ENCODE results near the gene IDH3G.

The IDH3G gene

DNA sequence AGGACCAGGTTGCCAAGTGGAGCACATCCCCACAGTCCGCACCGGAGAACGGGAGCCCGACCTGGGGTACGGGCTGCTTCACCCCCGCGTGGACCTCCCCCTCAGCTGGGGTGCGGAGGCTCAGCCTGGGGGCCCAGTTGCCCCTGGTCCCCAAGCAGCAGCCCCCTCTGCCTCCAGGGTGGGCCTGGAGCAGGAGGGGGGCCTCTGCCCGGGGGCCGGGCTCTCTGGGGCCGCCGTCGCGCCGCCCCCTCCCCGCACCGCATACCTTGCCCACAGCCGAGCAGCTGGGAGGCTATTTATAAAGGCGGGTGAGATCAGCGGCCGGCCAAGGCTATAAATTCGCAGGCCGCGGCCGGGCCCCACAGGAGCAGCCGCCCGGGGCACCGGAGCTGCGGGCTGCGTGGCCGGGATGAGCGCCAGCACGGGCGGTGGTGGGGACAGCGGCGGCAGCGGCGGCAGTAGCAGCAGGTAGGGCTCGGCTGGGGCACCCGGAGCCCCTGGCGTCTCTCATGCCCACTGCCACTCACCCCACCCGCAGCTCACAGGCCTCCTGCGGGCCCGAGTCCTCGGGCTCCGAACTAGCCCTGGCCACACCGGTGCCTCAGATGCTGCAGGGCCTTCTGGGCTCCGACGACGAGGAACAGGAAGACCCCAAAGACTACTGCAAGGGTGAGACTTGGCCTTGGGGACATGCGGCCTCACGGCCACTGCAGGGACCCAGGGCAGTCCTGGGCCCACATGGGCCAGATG is 13.3 kb downstream of the IDH3G start, which contains the start of gene SRPK3:
TSS of gene SRPK3 (plus strand) at position 364 of the 750 bp plus-strand sequence. CDS start at position 410, 46 bp downstream.
- DNase-seq (ENCODE audit: low spot score in 2 of 2) (no peak), ATAC-seq (replicated peaks; ENCODE audit: extremely low read depth, poor library complexity, severe bottlenecking) (no peak)
- Mint-ChIP-seq H3K36me3 (ENCODE audit: insufficient read depth) (peaks cover 2% of the 10 kb centered on the region), H3K27ac (ENCODE audit: low read depth) (no peak within 1 kb of the TSS), H3K9me3 (no peaks in the 10 kb centered on the region), H3K4me3 (no peak within 1 kb of the TSS), H3K27me3 (peaks cover 10% of the 10 kb centered on the region), H3K4me1 (peaks cover 9% of the 10 kb centered on the region)

DNA sequence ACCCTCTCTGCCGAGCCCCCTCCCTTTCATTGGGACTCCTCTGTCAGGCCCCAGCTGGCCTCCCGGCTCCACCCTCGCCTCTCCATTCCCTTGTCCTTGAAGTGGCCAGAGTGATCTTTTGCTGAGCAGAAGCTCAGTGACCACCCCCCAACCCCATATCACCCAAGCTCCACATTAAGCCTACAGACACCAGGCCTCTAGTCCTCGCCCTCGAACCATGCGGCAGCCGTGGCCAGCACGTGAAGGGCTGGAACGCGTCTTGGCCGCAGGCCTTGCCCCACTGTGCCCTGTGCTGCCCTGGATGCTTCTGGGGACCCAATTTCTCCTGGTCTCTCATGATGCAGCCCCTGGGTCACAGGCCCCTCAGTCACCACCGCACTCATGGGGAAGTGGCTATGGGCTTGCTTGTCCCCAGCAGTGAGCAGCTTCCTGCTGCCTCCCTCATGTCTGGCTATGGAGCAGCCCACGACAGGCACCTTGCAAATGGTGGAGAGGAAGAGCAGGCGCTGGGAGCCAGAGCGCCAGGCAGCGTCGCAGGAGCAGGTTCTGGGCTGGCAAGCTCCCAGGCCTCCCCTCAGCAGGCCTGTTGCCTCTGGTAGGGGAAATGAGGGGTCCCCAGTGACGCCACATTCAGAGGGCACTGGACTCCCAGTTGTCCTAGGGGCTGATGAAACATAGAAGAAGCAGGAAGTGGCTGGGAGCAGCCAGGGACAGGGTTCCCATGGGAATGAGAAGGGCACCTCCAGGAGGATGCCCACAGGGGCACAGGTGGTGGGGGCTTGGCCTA is 14.1 kb downstream of the IDH3G start:
- ATAC-seq (replicated peaks; ENCODE audit: extremely low read depth, poor library complexity, severe bottlenecking), result no peak
- no peak overlapping the region for H3K4me3 Mint-ChIP-seq
- peaks cover 2% of the 10 kb centered on the region for H3K36me3 Mint-ChIP-seq (ENCODE audit: insufficient read depth)
- peaks cover 9% of the 10 kb centered on the region for H3K4me1 Mint-ChIP-seq
- peaks cover 10% of the 10 kb centered on the region for H3K27me3 Mint-ChIP-seq
- H3K27ac Mint-ChIP-seq (ENCODE audit: low read depth), result no peak overlapping the region
- no peak for DNase-seq (ENCODE audit: low spot score in 2 of 2)
- H3K9me3 Mint-ChIP-seq, result no peaks in the 10 kb centered on the region

DNA sequence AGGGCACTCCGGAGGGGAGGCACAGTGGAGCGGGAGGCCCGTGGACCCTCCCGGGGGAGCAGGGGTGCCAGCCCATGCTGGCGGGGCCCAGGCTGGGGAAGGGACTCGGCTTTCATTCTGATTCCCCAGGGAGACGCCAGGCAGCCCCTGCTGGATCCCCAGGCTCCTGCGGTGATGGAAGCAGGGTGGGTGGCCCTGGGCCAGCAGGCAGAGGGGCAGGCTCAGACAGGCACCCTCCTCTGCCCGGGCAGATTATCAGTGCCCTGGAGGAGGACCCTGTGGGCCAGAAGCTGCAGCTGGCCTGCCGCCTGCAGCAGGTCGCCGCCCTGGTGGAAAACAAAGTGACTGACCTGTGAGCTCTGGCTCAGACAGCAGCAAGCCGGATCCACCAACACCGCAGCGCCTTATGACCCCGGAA is 15.5 kb downstream of the IDH3G start:
- no peaks in the 10 kb centered on the region for H3K36me3 Mint-ChIP-seq (ENCODE audit: insufficient read depth)
- H3K4me3 Mint-ChIP-seq, result no peak overlapping the region
- H3K4me1 Mint-ChIP-seq, result peaks cover 9% of the 10 kb centered on the region
- ATAC-seq (replicated peaks; ENCODE audit: extremely low read depth, poor library complexity, severe bottlenecking) (no peak), DNase-seq (ENCODE audit: low spot score in 2 of 2) (no peak)
- H3K27ac Mint-ChIP-seq (ENCODE audit: low read depth), result no peak overlapping the region
- H3K9me3 Mint-ChIP-seq, result no peaks in the 10 kb centered on the region
- peaks cover 10% of the 10 kb centered on the region for H3K27me3 Mint-ChIP-seq

DNA sequence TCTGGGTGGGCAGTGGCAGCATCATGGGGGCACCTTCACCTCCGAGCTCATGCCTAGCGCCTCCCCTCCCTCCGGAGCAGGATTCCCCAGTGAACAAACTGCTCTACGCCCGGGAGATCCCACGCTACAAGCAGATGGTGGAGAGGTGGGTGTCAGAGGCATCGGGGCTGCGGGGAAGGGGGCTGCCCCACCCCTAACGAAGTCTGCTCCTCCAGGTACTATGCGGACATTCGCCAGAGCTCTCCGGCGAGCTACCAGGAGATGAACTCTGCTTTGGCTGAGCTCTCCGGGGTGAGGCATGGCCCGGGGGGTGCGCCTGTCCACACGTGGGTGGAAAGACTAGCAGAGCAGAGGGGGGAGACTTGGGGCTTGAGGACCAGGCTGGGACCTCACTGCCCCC is 16.0 kb downstream of the IDH3G start:
- DNase-seq (ENCODE audit: low spot score in 2 of 2), result no peak
- no peaks in the 10 kb centered on the region for H3K36me3 Mint-ChIP-seq (ENCODE audit: insufficient read depth)
- ATAC-seq (replicated peaks; ENCODE audit: extremely low read depth, poor library complexity, severe bottlenecking), result no peak
- H3K4me3 Mint-ChIP-seq, result no peak overlapping the region
- no peak overlapping the region for H3K27ac Mint-ChIP-seq (ENCODE audit: low read depth)
- no peaks in the 10 kb centered on the region for H3K9me3 Mint-ChIP-seq
- peaks cover 10% of the 10 kb centered on the region for H3K27me3 Mint-ChIP-seq
- H3K4me1 Mint-ChIP-seq, result peaks cover 9% of the 10 kb centered on the region

DNA sequence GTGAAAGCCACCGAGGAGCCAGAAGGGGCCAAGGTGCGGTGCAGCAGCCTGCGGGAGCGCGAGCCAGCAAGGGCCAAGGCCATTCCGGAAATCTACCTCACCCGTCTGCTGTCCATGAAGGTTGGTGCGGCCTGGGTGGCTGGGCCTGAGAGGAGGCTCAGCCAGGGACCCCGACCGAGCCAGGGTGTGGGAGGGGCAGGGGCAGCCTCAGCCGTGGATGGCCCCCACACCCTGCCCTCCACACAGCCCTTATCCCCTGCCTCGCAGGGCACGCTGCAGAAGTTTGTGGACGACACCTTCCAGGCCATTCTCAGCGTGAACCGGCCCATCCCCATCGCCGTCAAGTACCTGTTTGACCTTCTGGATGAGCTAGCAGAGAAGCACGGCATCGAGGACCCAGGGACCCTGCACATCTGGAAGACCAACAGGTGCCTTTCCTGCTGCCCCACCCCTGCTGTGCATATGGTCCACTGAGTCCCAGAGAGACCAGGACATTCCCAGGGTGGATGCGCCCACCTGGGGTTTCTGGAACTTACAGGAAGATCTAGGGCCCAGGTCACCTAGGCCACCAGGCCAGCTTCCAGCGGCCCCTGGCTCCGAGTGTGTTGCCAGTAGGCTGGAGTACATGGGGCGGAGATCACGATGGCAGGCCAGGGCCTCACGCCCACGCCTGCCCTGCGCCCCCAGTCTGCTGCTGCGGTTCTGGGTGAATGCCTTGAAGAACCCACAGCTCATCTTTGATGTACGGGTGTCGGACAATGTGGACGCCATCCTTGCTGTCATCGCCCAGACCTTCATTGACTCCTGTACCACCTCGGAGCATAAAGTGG is 16.7 kb downstream of the IDH3G start:
- H3K27ac Mint-ChIP-seq (ENCODE audit: low read depth), result no peak overlapping the region
- no peak for DNase-seq (ENCODE audit: low spot score in 2 of 2)
- ATAC-seq (replicated peaks; ENCODE audit: extremely low read depth, poor library complexity, severe bottlenecking), result no peak
- H3K4me1 Mint-ChIP-seq, result peaks cover 9% of the 10 kb centered on the region
- no peak overlapping the region for H3K4me3 Mint-ChIP-seq
- no peaks in the 10 kb centered on the region for H3K36me3 Mint-ChIP-seq (ENCODE audit: insufficient read depth)
- H3K9me3 Mint-ChIP-seq, result no peaks in the 10 kb centered on the region
- peaks cover 10% of the 10 kb centered on the region for H3K27me3 Mint-ChIP-seq

DNA sequence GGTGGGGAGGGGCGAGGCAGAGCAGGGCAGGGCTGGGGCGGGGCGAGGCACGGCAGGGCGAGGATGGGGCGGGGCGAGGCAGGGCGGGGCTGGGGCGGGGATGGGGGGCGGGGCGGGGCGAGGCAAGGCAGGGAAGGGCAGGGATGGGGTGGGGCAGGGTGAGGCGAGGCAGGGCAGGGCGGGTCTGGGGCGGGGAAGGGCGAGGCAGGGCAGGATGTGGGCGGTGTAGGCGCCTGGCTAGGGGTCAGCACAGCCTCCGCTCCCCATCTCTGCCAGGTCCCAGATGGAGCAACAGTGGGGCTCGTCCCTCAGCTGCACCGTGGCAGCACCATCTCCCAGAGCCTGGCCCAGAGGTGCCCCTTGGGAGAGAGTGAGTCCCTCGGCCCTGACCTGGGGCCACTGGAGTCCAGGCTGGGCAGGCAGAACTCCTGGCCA is 17.5 kb downstream of the IDH3G start:
- ATAC-seq (replicated peaks; ENCODE audit: extremely low read depth, poor library complexity, severe bottlenecking) (no peak), DNase-seq (ENCODE audit: low spot score in 2 of 2) (no peak)

DNA sequence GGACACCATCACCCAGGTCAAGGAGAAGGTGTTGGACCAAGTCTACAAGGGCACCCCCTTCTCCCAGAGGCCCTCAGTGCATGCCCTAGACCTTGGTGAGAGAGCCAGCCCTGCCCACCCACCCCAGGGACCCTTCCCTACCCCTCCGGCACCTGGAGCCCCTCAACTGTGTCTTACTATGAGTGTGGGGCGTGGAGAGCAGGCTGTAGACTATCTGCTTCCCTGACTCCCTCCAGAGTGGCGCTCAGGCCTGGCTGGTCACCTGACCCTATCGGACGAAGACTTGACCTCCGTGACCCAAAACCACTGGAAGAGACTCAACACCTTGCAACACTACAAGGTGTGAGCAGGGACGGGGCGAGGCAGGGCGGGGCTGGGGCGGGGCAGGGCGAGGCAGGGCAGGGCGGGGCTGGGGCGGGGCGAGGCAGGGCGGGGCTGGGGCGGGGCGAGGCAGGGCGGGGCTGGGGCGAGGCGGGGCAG is 18.0 kb downstream of the IDH3G start:
- Mint-ChIP-seq H3K27me3 (peaks cover 10% of the 10 kb centered on the region), H3K36me3 (ENCODE audit: insufficient read depth) (no peaks in the 10 kb centered on the region), H3K27ac (ENCODE audit: low read depth) (no peak overlapping the region), H3K4me3 (no peak overlapping the region), H3K4me1 (peaks cover 9% of the 10 kb centered on the region), H3K9me3 (no peaks in the 10 kb centered on the region)
- ATAC-seq (replicated peaks; ENCODE audit: extremely low read depth, poor library complexity, severe bottlenecking), result no peak
- DNase-seq (ENCODE audit: low spot score in 2 of 2), result no peak

More for the DNA sequence above, 17.5 kb downstream of the IDH3G start:
- H3K9me3 Mint-ChIP-seq, result no peaks in the 10 kb centered on the region
- H3K27ac Mint-ChIP-seq (ENCODE audit: low read depth), result no peak overlapping the region
- no peak overlapping the region for H3K4me3 Mint-ChIP-seq
- H3K4me1 Mint-ChIP-seq, result peaks cover 9% of the 10 kb centered on the region
- peaks cover 10% of the 10 kb centered on the region for H3K27me3 Mint-ChIP-seq
- no peaks in the 10 kb centered on the region for H3K36me3 Mint-ChIP-seq (ENCODE audit: insufficient read depth)

DNA sequence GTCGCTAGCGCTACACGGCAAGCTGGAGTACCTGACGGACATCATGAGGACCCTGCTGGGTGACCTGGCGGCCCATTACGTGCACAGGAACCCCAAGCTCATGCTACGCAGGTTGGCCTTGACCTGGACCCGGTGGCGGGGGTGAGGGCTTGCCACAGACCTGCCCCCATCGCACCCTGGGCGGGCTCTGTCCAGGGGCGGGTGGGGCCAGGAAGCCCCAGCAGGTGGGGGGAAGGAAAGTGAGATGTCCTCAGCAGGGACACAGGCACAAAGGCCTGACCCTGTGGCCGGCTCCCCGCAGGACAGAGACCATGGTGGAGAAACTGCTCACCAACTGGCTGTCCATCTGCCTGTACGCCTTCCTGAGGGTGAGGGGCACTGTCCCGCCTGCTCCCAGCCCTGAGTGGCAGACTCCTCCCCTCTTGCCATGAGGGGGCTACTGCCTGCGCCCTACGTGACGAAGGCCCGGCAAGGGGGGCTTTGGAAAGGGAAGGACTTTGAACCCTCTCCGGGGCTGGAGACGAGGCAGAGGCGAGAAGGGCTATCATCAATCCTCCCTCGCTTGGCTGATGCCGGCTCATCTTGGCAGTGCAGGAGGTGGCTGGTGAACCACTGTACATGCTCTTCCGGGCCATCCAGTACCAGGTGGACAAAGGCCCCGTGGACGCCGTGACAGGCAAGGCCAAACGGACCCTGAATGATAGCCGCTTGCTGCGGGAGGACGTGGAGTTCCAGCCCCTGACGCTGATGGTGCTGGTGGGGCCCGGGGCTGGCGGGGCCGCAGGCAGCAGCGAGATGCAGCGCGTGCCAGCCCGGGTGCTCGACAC is 18.7 kb downstream of the IDH3G start:
- ATAC-seq (replicated peaks; ENCODE audit: extremely low read depth, poor library complexity, severe bottlenecking), result no peak
- H3K4me1 Mint-ChIP-seq, result peaks cover 9% of the 10 kb centered on the region
- DNase-seq (ENCODE audit: low spot score in 2 of 2), result no peak

DNA sequence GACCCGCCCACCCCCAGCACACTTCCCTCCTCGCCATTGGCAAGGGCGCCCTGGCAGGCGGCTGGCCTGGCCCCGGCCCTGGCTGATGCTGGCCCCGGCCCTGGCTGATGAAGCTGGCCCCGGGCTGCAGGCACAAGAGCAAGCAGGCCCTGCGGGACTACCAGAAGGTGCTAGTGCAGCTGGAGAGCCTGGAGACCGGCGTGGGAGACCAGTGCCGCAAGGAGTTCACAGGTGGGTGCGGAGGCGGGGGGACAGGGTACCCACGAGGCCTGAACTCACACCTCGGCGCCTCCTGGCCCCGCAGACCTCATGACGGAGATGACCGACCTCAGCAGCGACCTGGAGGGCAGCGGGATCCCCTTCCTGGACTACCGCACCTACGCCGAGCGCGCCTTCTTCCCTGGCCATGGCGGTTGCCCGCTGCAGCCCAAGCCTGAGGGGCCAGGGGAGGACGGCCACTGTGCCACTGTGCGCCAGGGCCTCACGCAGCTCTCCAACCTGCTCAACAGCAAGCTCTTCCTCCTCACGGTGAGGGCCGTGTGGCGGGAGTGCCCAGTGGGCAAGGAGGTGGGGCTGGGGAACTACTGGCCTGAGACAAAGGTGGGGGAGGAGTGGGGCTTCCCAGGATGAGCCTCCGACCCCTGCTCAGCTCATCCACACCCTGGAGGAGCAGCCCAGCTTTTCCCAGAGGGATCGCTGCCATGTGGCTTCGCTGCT is 19.4 kb downstream of the IDH3G start:
- Mint-ChIP-seq H3K36me3 (ENCODE audit: insufficient read depth) (no peaks in the 10 kb centered on the region), H3K4me3 (no peak overlapping the region), H3K9me3 (no peaks in the 10 kb centered on the region), H3K27ac (ENCODE audit: low read depth) (no peak overlapping the region), H3K4me1 (peaks cover 2% of the 10 kb centered on the region), H3K27me3 (peaks cover 4% of the 10 kb centered on the region)
- no peak for ATAC-seq (replicated peaks; ENCODE audit: extremely low read depth, poor library complexity, severe bottlenecking)
- no peak for DNase-seq (ENCODE audit: low spot score in 2 of 2)

More for the DNA sequence above, 18.7 kb downstream of the IDH3G start:
- no peak overlapping the region for H3K4me3 Mint-ChIP-seq
- no peak overlapping the region for H3K27ac Mint-ChIP-seq (ENCODE audit: low read depth)
- H3K36me3 Mint-ChIP-seq (ENCODE audit: insufficient read depth), result no peaks in the 10 kb centered on the region
- no peaks in the 10 kb centered on the region for H3K9me3 Mint-ChIP-seq
- peaks cover 10% of the 10 kb centered on the region for H3K27me3 Mint-ChIP-seq

DNA sequence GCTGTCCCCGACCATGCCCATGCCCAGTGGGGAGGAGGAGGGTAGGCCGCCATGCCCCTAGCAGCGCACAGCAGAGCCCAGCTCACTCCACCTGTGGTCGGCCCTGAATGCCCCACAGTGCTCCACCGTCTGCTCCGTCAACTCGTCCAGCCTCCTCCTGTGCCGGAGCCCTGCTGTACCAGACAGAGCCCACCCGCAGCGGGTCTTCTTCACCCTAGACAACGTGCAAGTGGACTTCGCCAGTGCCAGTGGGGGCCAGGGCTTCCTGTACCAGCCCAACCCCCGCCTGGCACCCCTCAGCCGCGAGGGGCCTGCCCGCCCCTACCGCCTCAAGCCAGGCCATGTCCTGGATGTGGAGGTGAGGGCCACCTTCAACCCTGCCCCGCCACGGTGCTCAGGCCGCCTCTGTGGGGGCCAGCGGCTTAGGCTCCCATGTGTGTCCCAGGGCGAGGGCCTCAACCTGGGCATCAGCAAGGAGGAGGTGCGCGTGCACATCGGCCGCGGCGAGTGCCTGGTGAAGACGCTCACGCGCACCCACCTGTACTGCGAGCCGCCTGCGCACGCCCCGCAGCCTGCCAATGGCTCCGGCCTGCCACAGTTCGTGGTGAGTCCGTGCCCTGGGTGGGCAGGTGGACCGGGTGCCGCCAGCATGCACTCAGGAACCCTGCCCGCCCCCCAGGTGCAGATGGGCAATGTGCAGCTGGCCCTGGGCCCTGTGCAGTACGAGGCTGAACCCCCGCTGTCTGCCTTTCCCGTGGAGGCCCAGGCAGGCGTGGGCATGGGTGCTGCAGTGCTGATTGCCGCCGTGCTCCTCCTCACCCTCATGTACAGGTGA is 20.2 kb downstream of the IDH3G start:
- H3K36me3 Mint-ChIP-seq (ENCODE audit: insufficient read depth), result no peaks in the 10 kb centered on the region
- DNase-seq (ENCODE audit: low spot score in 2 of 2), result no peak
- H3K9me3 Mint-ChIP-seq, result no peaks in the 10 kb centered on the region
- no peaks in the 10 kb centered on the region for H3K4me1 Mint-ChIP-seq
- no peak for ATAC-seq (replicated peaks; ENCODE audit: extremely low read depth, poor library complexity, severe bottlenecking)
- H3K27ac Mint-ChIP-seq (ENCODE audit: low read depth), result no peak overlapping the region
- H3K27me3 Mint-ChIP-seq, result no peaks in the 10 kb centered on the region
- H3K4me3 Mint-ChIP-seq, result no peak overlapping the region

DNA sequence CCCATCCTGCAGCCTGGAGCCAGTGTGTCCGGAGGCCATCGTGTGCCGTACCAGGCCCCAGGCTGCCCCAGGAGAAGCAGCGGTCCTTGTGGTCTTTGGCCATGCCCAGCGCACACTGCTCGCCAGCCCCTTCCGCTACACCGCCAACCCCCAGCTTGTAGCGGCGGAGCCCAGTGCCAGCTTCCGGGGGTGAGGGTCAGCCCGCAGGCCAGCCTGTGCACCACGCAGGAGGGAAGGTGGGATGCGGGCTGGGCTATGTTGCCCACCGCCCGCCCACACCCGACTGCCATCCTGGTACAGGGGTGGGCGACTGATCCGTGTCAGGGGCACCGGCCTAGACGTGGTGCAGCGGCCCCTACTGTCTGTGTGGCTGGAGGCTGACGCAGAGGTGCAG is 21.0 kb downstream of the IDH3G start:
- H3K36me3 Mint-ChIP-seq (ENCODE audit: insufficient read depth), result no peaks in the 10 kb centered on the region
- no peak for DNase-seq (ENCODE audit: low spot score in 2 of 2)
- peaks cover 2% of the 10 kb centered on the region for H3K4me1 Mint-ChIP-seq
- H3K4me3 Mint-ChIP-seq, result no peak overlapping the region
- no peak overlapping the region for H3K27ac Mint-ChIP-seq (ENCODE audit: low read depth)
- H3K27me3 Mint-ChIP-seq, result no peaks in the 10 kb centered on the region
- no peaks in the 10 kb centered on the region for H3K9me3 Mint-ChIP-seq
- ATAC-seq (replicated peaks; ENCODE audit: extremely low read depth, poor library complexity, severe bottlenecking), result no peak

All from central memory CD8-positive, alpha-beta T cell (primary cell).